HG03095 (cell line): ENCODE data around the gene CSNK1G2.

Experiments used
- ATAC-seq: cut with Tn5 transposase; IDR thresholded peaks from one replicate; pipeline ENCODE4 v1.9.1; 2021; ENCODE audit warnings: moderate library complexity; ENCODE audit not compliant: unreplicated experiment

CSNK1G2 gene

GRCh38 chr19:2014731-2015607 lies 74.0 kb downstream of the CSNK1G2 start:
- ATAC-seq: no peak

GRCh38 chr19:2015608-2015950 lies 74.6 kb downstream of the CSNK1G2 start, which contains the start of gene BTBD2:
Gene BTBD2 (minus strand): TSS chr19:2015714. CDS start chr19:2015703, 11 bp downstream.
- ATAC-seq: no peak

- ATAC-seq: no peak
Measured at GRCh38 chr19:2016041-2016807, 75.3 kb downstream of the CSNK1G2 start.

- ATAC-seq: no peak
Measured at GRCh38 chr19:2018752-2019151, 77.8 kb downstream of the CSNK1G2 start.

GRCh38 chr19:2021453-2022140 lies 80.6 kb downstream of the CSNK1G2 start:
- no peak for ATAC-seq

GRCh38 chr19:2022289-2022688 lies 81.3 kb downstream of the CSNK1G2 start:
- no peak for ATAC-seq

GRCh38 chr19:2026770-2027169 lies 85.8 kb downstream of the CSNK1G2 start:
- ATAC-seq: no peak

- ATAC-seq: no peak
Measured at GRCh38 chr19:2027361-2027760, 86.4 kb downstream of the CSNK1G2 start.
